BLaER1 treated with 17β-estradiol and CSF1 and Interleukin-3, amounts not matched to agents 10 nM and 100 nM (cell line): ENCODE results near the gene RSU1.

Experiments
- H3K27ac ChIP-seq, 11 experiments: shearing (Covaris generic); formaldehyde crosslinking; 2 replicates each; pipeline ENCODE4 v1.8.1; 2022
- H3K27me3 ChIP-seq, 11 experiments: shearing (Covaris generic); formaldehyde crosslinking; 2 replicates each; pipeline ENCODE4 v1.8.1; 2022
- H3K36me3 ChIP-seq, 11 experiments: shearing (Covaris generic); formaldehyde crosslinking; 2 replicates each; pipeline ENCODE4 v1.8.1; 2022
- H3K4me1 ChIP-seq, 10 experiments: shearing (Covaris generic); formaldehyde crosslinking; 2 replicates each; pipeline ENCODE4 v1.8.1; 2022
- H3K4me2 ChIP-seq, 11 experiments: shearing (Covaris generic); formaldehyde crosslinking; 2 replicates each; pipeline ENCODE4 v1.8.1; 2022
- H3K4me3 ChIP-seq, 10 experiments: shearing (Covaris generic); formaldehyde crosslinking; 2 replicates each; pipeline ENCODE4 v1.8.1; 2022
- H3K9ac ChIP-seq, 11 experiments: shearing (Covaris generic); formaldehyde crosslinking; 2 replicates each; pipeline ENCODE4 v1.8.1; 2022
- H3K9me3 ChIP-seq, 11 experiments: shearing (Covaris generic); formaldehyde crosslinking; replicated peaks in 1 of 11; 2 replicates each; pipeline ENCODE4 v1.8.1; 2022
- H4K20me1 ChIP-seq, 11 experiments: shearing (Covaris generic); formaldehyde crosslinking; 2 replicates each; pipeline ENCODE4 v1.8.1; 2022
- Cebpa-rat ChIP-seq, 11 experiments: shearing (Covaris generic); IDR thresholded peaks; 2 replicates each; pipeline ENCODE4 v1.8.1; 2022

The RSU1 gene

GRCh38 chr10:16799621-16800020 is 17.6 kb downstream of the RSU1 start:
- H3K36me3 ChIP-seq: peaks cover 28 to 72% (median 59%) of the 10 kb centered on the region in 11 experiments
- peak overlapping the region in 5 of 11 experiments; percentile 14 to 29 (median 27); a peak in 5 of 22 replicates for H3K4me2 ChIP-seq
- no peak overlapping the region for H3K4me3 ChIP-seq
- H3K27me3 ChIP-seq: no peaks in the 10 kb centered on the region
- H3K27ac ChIP-seq: peak overlapping the region in 1 of 11 experiments; percentile 6; a peak in 1 of 22 replicates
- H3K9me3 ChIP-seq: peaks cover 5 to 47% (median 36%) of the 10 kb centered on the region in 11 experiments; a peak in 20 of 22 replicates
- H3K9ac ChIP-seq: no peak overlapping the region
- no peak for TF ChIP-seq Cebpa-rat (IDR thresholded peaks at IDR 0.05)
- peaks cover 0 to 21% (median 6%) of the 10 kb centered on the region in 10 experiments; a peak in 10 of 20 replicates for H3K4me1 ChIP-seq
- peaks cover 0 to 92% (median 24%) of the 10 kb centered on the region in 11 experiments; a peak in 15 of 22 replicates for H4K20me1 ChIP-seq

GRCh38 chr10:16798571-16798970 is 18.7 kb downstream of the RSU1 start:
- Histone ChIP-seq H4K20me1 (peaks cover 0 to 91% (median 23%) of the 10 kb centered on the region in 11 experiments; a peak in 17 of 22 replicates), H3K4me2 (no peak overlapping the region), H3K4me3 (no peak overlapping the region), H3K36me3 (peaks cover 31 to 76% (median 60%) of the 10 kb centered on the region in 11 experiments), H3K9me3 (peaks cover 0 to 48% (median 37%) of the 10 kb centered on the region in 11 experiments; a peak in 19 of 22 replicates), H3K4me1 (peaks cover 0 to 21% (median 6%) of the 10 kb centered on the region in 10 experiments; a peak in 10 of 20 replicates), H3K9ac (no peak overlapping the region), H3K27ac (no peak overlapping the region), H3K27me3 (no peaks in the 10 kb centered on the region)
- TF ChIP-seq Cebpa-rat (IDR thresholded peaks at IDR 0.05): no peak

GRCh38 chr10:16795410-16796073 is 21.7 kb downstream of the RSU1 start:
- no peak overlapping the region for H3K9ac ChIP-seq
- no peak for TF ChIP-seq Cebpa-rat (IDR thresholded peaks at IDR 0.05)
- H3K27ac ChIP-seq: no peak overlapping the region
- no peaks in the 10 kb centered on the region for H3K27me3 ChIP-seq
- H4K20me1 ChIP-seq: peaks cover 0 to 96% (median 44%) of the 10 kb centered on the region in 11 experiments; a peak in 17 of 22 replicates
- H3K9me3 ChIP-seq: peaks cover 0 to 44% (median 33%) of the 10 kb centered on the region in 11 experiments; a peak in 19 of 22 replicates
- no peak overlapping the region for H3K4me2 ChIP-seq
- H3K4me1 ChIP-seq: peaks cover 0 to 10% (median 6%) of the 10 kb centered on the region in 10 experiments; a peak in 9 of 20 replicates
- peaks cover 52 to 98% (median 81%) of the 10 kb centered on the region in 11 experiments for H3K36me3 ChIP-seq
- H3K4me3 ChIP-seq: no peak overlapping the region

GRCh38 chr10:16794005-16794404 is 23.2 kb downstream of the RSU1 start:
- no peaks in the 10 kb centered on the region for H3K27me3 ChIP-seq
- H3K36me3 ChIP-seq: peaks cover 42 to 98% (median 81%) of the 10 kb centered on the region in 11 experiments
- no peak overlapping the region for H3K27ac ChIP-seq
- no peak for TF ChIP-seq Cebpa-rat (IDR thresholded peaks at IDR 0.05)
- H4K20me1 ChIP-seq: peaks cover 0 to 96% (median 40%) of the 10 kb centered on the region in 11 experiments; a peak in 16 of 22 replicates
- H3K9me3 ChIP-seq: peaks cover 0 to 28% (median 17%) of the 10 kb centered on the region in 11 experiments; a peak in 16 of 22 replicates
- no peaks in the 10 kb centered on the region for H3K4me1 ChIP-seq
- H3K4me2 ChIP-seq: no peak overlapping the region
- H3K9ac ChIP-seq: no peak overlapping the region
- no peak overlapping the region for H3K4me3 ChIP-seq

GRCh38 chr10:16792675-16793074 is 24.5 kb downstream of the RSU1 start:
- peaks cover 30 to 98% (median 81%) of the 10 kb centered on the region in 11 experiments for H3K36me3 ChIP-seq
- no peaks in the 10 kb centered on the region for H3K27me3 ChIP-seq
- H3K4me2 ChIP-seq: no peak overlapping the region
- no peak overlapping the region for H3K27ac ChIP-seq
- peaks cover 0 to 19% (median 8%) of the 10 kb centered on the region in 11 experiments; a peak in 13 of 22 replicates for H3K9me3 ChIP-seq
- H3K4me1 ChIP-seq: no peaks in the 10 kb centered on the region
- TF ChIP-seq Cebpa-rat (IDR thresholded peaks at IDR 0.05): no peak
- peaks cover 0 to 92% (median 46%) of the 10 kb centered on the region in 11 experiments; a peak in 16 of 22 replicates for H4K20me1 ChIP-seq
- no peak overlapping the region for H3K4me3 ChIP-seq
- H3K9ac ChIP-seq: no peak overlapping the region

GRCh38 chr10:16789765-16790164 is 27.5 kb downstream of the RSU1 start:
- TF ChIP-seq Cebpa-rat (IDR thresholded peaks at IDR 0.05): no peak
- Histone ChIP-seq H4K20me1 (peaks cover 0 to 80% (median 40%) of the 10 kb centered on the region in 11 experiments; a peak in 15 of 22 replicates), H3K4me2 (no peak overlapping the region), H3K4me1 (no peaks in the 10 kb centered on the region), H3K27me3 (no peaks in the 10 kb centered on the region), H3K4me3 (no peak overlapping the region), H3K27ac (no peak overlapping the region), H3K9me3 (peaks cover 0 to 38% (median 16%) of the 10 kb centered on the region in 11 experiments; a peak in 18 of 22 replicates), H3K9ac (no peak overlapping the region), H3K36me3 (peaks cover 47 to 98% (median 92%) of the 10 kb centered on the region in 11 experiments)

- no peaks in the 10 kb centered on the region for H3K27me3 ChIP-seq
- no peaks in the 10 kb centered on the region for H3K4me1 ChIP-seq
- no peak for TF ChIP-seq Cebpa-rat (IDR thresholded peaks at IDR 0.05)
- H3K9ac ChIP-seq: no peak overlapping the region
- H4K20me1 ChIP-seq: peaks cover 0 to 85% (median 45%) of the 10 kb centered on the region in 11 experiments; a peak in 16 of 22 replicates
- no peak overlapping the region for H3K4me3 ChIP-seq
- no peak overlapping the region for H3K4me2 ChIP-seq
- peaks cover 0 to 42% (median 17%) of the 10 kb centered on the region in 11 experiments; a peak in 18 of 22 replicates for H3K9me3 ChIP-seq
- no peak overlapping the region for H3K27ac ChIP-seq
- peaks cover 49 to 98% (median 92%) of the 10 kb centered on the region in 11 experiments for H3K36me3 ChIP-seq
Observed at GRCh38 chr10:16789261-16789660, 28.0 kb downstream of the RSU1 start.

GRCh38 chr10:16788778-16789177 is 28.4 kb downstream of the RSU1 start:
- no peak overlapping the region for H3K9ac ChIP-seq
- no peak for TF ChIP-seq Cebpa-rat (IDR thresholded peaks at IDR 0.05)
- no peaks in the 10 kb centered on the region for H3K4me1 ChIP-seq
- no peak overlapping the region for H3K4me3 ChIP-seq
- H3K36me3 ChIP-seq: peaks cover 49 to 98% (median 89%) of the 10 kb centered on the region in 11 experiments
- H3K27ac ChIP-seq: no peak overlapping the region
- no peaks in the 10 kb centered on the region for H3K27me3 ChIP-seq
- no peak overlapping the region for H3K4me2 ChIP-seq
- peaks cover 0 to 82% (median 46%) of the 10 kb centered on the region in 11 experiments; a peak in 17 of 22 replicates for H4K20me1 ChIP-seq
- peaks cover 0 to 38% (median 14%) of the 10 kb centered on the region in 11 experiments; a peak in 18 of 22 replicates for H3K9me3 ChIP-seq

- Histone ChIP-seq H3K4me1 (no peaks in the 10 kb centered on the region), H3K4me3 (no peak overlapping the region), H3K27ac (no peak overlapping the region), H3K4me2 (no peak overlapping the region), H3K36me3 (peaks cover 48 to 98% (median 86%) of the 10 kb centered on the region in 11 experiments), H3K9me3 (peaks cover 0 to 35% (median 14%) of the 10 kb centered on the region in 11 experiments; a peak in 15 of 22 replicates), H3K27me3 (no peaks in the 10 kb centered on the region), H3K9ac (no peak overlapping the region), H4K20me1 (peaks cover 0 to 85% (median 48%) of the 10 kb centered on the region in 11 experiments; a peak in 15 of 22 replicates)
- TF ChIP-seq Cebpa-rat (IDR thresholded peaks at IDR 0.05): no peak
Observed at GRCh38 chr10:16788125-16788524, 29.1 kb downstream of the RSU1 start.
